Measurements from ENCODE around the gene HCN2.

Gene HCN2

GRCh38 chr19:643736-644135, 54.1 kb downstream of the HCN2 start:
- no peak for DNase-seq

- DNase-seq = no peak
Observed at GRCh38 chr19:644363-644762, 54.7 kb downstream of the HCN2 start.

- DNase-seq = no peak
Observed at GRCh38 chr19:644789-645188, 55.1 kb downstream of the HCN2 start.

GRCh38 chr19:645912-646778, 56.5 kb downstream of the HCN2 start:
- no peak for DNase-seq

- DNase-seq = no peak
Observed at GRCh38 chr19:646779-647565, 57.3 kb downstream of the HCN2 start.

GRCh38 chr19:647566-648284, 58.0 kb downstream of the HCN2 start:
- no peak for DNase-seq

DNA sequence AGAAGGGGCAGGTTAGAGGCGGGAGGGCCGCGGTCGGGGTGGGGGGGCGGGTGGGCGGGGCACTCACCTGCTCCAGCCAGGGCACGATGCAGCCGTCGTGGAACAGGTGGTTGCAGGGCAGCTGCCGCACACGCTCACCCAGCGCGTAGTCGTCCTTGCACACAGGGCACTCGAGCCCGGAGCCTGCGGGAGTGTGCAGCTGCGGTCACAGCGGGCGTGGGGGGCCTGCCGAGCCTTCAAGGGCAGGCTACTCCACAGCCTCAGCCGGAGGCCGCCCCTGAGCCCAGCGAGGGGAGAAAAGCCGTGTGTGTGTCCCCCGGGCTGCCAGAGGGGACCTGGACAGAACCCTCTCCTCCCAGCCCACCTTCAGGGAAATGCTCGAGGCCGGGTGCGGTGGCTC, 58.6 kb downstream of the HCN2 start:
- DNase-seq = no peak

GRCh38 chr19:648904-649801, 59.5 kb downstream of the HCN2 start:
- no peak for DNase-seq

DNA sequence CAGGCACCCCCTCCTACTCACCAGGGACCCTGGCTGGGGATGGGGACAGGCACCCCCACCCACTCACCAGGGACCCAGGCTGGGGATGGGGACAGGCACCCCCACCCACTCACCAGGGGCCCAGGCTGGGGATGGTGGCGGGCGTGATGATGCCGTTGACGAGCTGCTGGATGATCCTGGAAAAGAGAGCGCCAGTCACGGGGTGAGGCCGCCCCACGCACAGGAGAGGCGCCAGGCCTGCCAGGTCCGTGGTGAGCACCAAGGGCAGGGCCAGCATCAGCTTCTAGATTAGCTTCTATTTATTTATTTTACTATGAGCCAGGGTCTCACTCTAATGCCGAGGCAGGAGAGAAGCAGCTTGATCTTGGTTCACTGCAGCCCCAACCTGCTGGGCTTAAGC, 60.4 kb downstream of the HCN2 start:
- no peak for DNase-seq

DNA sequence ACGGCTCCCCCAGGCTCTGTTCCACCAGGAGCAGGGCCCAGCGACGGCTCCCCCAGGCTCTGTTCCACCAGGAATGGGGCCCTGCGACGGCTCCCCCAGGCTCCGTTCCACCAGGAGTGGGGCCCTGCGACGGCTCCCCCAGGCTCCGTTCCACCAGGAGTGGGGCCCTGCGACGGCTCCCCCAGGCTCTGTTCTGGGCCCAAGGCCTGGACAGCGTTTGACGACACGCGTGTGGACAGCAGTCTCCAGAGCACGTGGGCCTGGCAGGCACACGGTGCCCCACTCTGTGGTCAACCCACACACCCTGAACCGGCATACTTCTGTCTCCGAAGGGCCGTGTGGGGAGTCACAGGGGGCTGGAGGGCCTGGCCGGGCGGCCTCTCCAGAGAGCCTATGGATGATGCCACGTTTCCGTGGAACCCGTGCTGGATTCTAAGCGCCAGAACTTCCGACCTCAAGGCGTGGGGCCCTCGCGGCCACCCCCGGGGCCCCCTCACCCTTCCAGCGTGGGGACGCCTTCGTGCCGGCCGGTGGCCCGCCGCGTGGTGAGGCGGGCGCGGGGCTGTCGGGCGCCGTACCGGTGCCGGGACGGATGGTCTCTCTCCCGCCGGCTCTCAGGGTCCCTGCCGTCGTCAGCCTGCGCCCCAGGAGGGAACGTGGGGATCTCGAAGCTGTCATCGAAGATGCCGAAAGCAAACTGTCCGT, 61.6 kb downstream of the HCN2 start:
- DNase-seq = no peak

DNA sequence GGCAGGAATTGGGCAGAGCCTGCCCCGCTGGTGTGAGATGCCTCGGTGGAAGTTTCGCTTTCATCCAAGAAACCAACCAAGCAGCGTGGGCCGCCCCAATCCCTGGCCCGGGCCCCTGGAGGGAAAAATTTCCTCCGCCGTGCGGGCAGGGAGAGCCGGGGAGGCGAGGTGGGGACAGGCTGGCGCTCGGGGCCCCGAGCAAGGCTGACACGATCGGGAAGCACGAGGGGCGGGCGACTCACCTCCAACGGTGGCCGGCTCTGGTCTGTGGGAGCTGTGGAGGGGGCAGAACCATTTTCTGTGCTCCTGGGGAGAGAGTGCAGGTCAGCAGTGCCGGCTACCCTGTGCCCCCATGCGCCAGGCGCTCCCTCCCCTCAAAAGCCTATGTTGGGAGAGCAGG, 62.3 kb downstream of the HCN2 start:
- no peak for DNase-seq

DNA sequence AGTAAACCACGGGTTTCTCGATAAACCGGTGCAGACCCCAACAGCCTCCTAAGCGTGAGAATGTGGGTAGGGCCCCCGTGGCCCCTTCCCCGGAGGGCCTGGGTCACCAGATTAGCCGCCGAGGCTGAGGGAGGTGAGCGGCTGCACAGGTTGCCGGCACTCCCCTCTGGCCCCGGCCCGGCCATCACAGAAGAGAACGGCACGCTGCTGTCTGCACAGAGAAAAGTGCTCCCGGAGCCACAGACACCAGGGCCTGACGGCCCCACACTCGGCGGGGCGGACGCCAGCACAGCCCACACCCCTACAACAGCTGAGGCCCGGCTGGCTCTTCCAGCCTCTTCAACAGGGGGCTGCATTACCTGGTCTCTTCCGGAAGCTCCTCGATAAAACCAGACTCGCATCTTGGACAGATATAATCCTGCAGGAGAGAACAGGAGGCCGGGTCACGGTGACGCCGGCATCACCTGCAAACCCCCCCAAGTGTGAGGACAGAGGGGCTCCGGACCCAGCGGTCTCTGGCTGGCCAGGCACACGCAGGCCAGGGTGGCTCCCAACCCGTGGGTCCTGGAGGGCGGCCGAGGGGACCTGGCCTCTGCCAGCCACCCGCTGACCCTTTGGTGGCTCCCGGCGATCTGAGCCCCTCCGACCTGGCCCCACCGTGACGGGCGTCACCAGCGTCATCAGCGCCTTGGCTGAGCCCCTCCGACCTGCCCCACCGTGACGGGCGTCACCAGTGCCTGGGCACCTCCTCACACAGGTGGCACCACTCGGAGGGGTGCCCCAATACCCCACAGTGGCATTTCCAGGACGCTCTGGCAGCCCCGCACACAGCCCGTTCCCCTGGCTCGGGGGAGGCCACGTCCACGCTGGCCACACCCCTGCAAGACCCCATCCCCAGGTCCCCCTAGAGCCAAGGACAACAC, 63.0 kb downstream of the HCN2 start:
- DNase-seq = no peak

DNA sequence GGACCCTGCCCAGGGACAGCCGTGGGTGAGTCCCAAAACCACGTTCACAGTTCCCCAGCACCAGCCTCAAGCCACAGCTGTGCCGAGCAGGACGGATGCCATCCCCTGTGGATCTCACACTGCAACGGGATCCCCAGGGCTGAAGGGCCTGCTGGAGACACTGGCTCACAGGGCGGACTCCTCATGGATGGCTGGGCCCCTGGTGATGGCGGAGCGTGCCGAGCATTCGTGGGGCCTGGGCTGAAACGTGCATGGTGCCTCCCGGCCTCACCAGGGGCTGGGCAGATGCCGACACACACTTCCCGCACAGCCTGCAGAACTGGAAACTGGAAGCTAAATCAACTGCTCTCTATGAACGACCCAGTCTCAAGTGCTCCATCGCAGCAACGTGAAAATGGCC, 63.7 kb downstream of the HCN2 start:
- DNase-seq = no peak

- DNase-seq = no peak
Observed at GRCh38 chr19:655691-656090, 66.0 kb downstream of the HCN2 start.

GRCh38 chr19:656751-657559, 67.3 kb downstream of the HCN2 start:
- no peak for DNase-seq

DNA sequence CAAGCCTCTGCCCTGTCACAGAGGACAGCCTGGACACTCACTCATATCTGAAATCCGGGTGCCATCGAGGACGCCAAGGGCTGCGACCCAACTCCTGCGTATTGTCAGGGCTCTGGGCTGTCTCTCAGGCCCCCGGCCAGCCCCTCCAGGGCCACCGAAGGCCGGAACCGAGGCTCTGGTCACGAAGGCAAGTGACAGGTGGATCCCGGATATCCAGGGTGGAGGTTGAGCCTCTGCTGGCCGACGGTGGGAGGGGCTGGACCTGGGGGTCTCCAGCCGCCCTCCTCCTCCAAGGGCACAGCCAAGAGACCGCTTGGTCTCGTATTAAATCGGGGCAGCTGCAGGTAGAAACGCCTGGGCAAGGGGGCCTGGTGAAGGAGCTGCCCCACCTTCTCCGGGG, 67.9 kb downstream of the HCN2 start:
- no peak for DNase-seq

DNA sequence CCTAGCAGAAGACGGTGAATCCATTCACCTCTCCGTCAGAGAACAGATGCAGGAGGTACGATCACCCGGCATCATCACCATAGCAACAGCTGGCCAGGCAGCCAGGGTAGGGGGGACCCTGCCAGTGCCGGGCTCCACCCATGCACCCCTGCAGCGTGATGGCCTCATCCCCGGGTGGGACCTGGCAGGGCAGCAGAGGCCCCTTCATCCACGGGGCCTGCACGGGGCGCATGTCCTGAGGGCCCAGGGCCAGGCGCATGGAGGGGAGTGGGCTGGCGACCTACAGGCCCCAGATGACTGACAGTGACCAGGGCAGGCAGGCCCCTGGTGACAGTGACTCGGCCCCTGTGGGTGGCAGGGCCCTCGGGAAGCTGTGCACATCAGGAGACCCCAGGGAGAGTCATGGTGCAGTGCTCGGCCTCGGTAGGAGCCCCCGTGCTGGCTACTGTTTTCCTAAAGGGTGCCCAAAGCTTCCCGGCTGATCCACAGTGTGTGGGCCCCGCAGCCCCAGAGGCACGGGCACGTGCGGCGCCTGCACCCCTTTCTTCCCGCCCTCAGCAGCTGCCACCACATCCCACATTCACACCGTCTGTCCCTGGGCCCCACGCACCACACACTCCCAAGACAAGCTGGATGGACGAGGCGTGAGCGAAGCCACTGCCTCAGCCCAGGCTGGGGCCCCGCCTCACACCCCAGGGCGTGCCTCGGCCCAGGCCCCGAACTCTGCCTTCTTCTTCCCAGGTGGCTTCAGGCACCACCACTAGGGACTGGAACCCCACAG, 68.6 kb downstream of the HCN2 start:
- DNase-seq = no peak

- no peak for DNase-seq
Observed at GRCh38 chr19:658916-659839, 69.5 kb downstream of the HCN2 start.
